ENCODE measurements around the gene FGD4.

The FGD4 gene

GRCh38 chr12:32399370-32400113 is at the start of gene FGD4:
Gene FGD4 (plus strand): TSS chr12:32399558.
- DNase-seq (ENCODE audit: low read depth, low spot score), result no peak

GRCh38 chr12:32353540-32353939 is 45.8 kb upstream of the FGD4 start:
- no peak for DNase-seq (ENCODE audit: low read depth, low spot score)

DNA sequence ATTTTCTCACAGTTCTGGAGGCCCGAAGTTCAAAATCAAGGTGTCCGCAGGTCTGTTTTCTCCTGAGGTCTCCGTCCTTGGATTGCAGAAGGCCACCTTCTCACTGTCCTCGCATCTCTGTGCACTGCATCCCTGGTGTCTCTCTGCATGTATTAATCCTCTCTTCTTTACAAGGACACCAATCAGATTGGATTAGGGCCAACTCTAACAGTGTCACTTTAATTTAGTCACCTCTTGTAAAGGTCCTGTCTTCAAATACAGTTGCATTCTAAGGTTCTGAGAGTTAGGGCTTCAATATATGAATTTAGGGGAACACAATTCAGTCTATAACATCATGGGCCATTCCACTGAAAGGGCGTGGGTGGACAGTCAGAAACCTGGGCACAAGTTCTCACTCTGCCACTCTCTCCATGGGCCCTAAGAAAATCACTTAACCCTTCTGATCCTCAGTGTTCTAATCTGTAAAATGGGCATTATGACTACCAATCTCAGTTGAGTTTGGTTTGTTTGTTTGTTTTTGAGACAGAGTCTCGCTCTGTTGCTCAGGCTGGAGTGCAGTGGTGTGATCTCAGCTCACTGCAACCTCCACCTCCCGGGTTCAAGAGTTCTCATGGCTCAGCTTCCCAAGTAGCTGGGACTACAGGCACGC is 41.6 kb upstream of the FGD4 start:
- no peak for DNase-seq (ENCODE audit: low read depth, low spot score)

DNA sequence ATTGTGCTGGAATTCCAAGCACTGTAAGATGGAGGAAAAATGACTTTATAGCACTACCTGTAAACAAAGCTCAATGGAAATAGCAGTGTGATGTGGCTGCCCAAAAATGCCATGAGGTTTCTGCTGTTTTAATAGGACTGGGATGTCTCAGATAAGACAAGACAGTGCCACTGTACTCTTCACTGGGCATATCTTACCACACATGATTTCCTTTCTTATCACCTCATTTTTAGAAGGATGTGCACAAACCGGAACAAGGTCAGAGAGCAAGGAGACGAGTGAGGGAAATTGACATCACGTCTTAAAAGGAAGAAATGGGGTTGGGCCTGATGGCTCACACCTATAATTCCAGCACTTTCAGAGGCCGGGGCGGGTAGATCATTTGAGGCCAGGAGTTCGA is 38.4 kb upstream of the FGD4 start:
- DNase-seq (ENCODE audit: low read depth, low spot score), result no peak

- no peak for DNase-seq (ENCODE audit: low read depth, low spot score)
Observed at GRCh38 chr12:32362892-32363291, 36.5 kb upstream of the FGD4 start.

DNA sequence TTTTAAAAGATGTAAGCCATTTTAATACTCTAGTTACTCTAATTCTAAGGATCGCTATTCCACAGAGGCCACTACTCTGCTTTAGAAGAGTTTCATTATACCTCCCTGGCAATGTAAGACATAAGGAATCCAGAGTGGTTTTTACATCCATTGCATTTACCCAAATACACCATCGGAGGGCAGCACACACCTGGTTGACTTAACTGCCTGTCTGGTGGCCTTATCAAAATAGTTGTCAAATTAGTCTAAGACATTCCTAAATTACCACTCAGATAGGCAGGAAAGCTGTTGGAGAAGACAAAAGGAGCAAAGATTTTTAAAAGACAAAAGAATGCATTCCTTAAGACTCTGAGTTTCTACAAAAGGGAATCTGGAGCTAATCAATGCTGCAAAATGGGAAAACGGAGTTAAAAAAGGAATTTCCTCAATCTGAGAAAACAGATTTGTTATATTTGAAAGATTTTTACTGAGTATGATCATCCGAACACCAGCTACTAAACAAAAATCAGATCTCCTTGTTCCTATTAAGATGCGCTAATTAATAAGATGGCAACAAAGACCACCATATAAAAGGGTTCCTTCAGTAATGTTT is 33.8 kb upstream of the FGD4 start:
- peak; percentile 29 for DNase-seq (ENCODE audit: low read depth, low spot score)

DNA sequence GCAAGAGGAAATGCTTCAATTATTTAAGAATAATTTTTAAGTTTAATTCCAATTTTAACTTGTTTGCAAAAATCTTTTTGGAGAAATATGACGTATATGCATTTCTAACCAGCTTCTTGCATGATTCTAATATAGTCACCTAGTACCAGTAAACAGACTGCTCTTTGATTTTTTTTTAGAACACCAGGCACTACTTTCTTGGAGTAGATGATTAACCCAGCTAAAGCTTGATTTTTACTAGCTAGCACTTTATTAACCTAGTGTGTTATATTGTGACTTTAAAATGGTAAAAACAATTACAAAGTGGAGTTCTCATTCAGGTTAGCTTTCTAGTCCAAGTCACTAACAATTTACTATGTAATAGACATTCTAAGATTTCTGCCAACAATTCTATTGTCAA is 32.6 kb upstream of the FGD4 start:
- DNase-seq (ENCODE audit: low read depth, low spot score), result no peak

GRCh38 chr12:32367381-32367780 is 32.0 kb upstream of the FGD4 start:
- no peak for DNase-seq (ENCODE audit: low read depth, low spot score)

GRCh38 chr12:32369202-32369601 is 30.2 kb upstream of the FGD4 start:
- no peak for DNase-seq (ENCODE audit: low read depth, low spot score)

- no peak for DNase-seq (ENCODE audit: low read depth, low spot score)
Observed at GRCh38 chr12:32377344-32378055, 21.9 kb upstream of the FGD4 start.

DNA sequence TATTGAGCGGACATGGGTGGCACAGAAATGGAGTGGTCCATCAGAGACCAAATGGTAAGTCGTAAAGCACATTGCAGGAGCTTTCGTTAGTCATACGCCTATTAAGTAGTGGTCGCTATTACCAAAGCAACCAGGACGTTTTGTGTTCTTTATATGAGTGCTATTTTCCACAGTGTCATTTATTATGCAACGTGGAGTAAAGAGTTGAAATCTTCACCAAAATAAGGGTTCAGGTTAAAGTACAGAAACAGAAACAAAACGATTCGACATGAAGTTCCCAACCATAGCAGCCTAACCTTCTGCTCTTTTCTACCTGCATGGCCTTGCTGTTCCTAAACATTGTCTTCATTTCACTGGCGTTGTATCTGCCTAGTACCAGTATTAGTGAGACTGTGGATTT is 20.1 kb upstream of the FGD4 start:
- DNase-seq (ENCODE audit: low read depth, low spot score), result no peak

- no peak for DNase-seq (ENCODE audit: low read depth, low spot score)
Observed at GRCh38 chr12:32379667-32380066, 19.7 kb upstream of the FGD4 start.

- no peak for DNase-seq (ENCODE audit: low read depth, low spot score)
Observed at GRCh38 chr12:32382226-32382625, 17.1 kb upstream of the FGD4 start.

DNA sequence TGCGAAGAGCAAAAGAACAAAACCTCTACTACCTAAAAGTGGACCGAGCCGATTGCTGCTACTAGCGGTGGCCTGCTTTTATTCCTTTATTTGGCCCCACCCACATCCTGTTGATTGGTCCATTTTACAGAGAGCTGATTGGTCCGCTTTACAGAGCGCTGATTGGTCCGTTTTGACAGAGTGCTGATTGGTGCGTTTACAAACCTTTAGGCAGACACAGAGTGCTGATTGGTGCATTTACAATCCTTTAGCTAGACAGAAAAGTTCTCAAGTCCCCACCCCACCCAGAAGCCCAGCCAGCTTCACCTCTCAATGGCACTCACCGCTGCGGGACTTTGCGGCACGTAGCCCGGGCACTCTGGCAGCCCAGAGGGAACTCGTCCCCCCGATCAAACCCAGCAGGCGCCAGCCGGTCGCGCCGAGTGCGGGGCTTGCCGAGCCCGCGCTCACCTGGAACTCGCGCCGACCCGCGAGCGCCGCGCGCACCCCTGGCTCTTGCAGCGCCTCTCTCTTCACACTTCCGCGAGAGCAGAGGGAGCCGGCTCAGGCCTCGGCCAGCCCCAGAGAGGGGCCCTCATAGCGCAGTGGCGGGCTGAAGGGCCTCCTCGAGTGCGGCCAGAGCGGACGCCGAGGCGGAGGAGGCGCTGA is 8.7 kb upstream of the FGD4 start:
- no peak for DNase-seq (ENCODE audit: low read depth, low spot score)

GRCh38 chr12:32395026-32395425 is 4.3 kb upstream of the FGD4 start:
- DNase-seq (ENCODE audit: low read depth, low spot score), result no peak

GRCh38 chr12:32397696-32398095 is 1.7 kb upstream of the FGD4 start:
- DNase-seq (ENCODE audit: low read depth, low spot score), result no peak

DNA sequence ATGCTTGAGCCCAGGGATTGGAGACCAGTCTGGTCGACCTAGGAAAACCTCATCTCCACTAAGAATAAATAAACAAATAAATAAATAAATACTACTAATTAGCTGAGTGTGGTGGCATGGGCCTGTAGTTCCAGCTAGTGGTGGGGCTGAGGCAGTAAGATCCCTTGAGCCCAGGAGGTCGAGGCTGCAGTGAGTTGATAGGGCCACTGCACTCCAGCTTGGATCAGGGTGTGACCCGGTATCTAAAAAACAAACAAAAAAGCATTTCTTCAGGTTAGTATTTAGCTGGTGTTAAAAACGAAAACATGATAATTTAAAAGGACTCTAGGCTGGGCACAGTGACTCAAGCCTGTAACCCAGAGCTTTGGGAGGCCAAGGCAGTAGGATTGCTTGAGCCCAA is 1.2 kb upstream of the FGD4 start:
- DNase-seq (ENCODE audit: low read depth, low spot score), result no peak

- DNase-seq (ENCODE audit: low read depth, low spot score), result no peak
Observed at GRCh38 chr12:32398816-32399369, 465 bp upstream of the FGD4 start.

DNA sequence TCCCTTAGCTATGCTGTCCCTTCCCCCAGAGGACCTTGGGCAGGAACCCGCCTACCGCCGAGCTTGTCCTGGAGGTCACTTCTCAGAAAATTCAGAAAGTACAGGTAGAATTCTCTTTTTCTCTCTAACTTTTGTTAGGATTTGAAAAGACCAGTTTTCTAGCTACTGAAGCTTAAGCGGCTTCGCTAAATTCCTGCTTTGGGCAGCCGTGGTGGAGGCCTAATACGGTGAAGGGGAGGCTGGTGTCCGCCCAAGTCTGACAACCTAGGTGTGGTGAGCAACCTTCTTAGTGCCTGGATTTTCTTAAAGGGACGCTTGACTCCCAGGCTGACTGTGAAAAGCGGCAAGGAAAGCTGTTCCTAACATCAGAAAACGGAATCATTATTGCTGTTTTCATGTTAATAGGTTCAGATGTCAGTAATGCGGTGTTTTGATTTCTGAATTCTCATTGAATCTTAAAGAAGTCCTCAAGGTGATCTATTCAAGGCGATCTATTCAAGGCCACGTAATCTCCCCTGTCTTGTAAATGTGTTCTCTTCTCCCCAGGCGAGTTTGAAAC is 835 bp downstream of the FGD4 start:
- DNase-seq (ENCODE audit: low read depth, low spot score), result no peak

DNA sequence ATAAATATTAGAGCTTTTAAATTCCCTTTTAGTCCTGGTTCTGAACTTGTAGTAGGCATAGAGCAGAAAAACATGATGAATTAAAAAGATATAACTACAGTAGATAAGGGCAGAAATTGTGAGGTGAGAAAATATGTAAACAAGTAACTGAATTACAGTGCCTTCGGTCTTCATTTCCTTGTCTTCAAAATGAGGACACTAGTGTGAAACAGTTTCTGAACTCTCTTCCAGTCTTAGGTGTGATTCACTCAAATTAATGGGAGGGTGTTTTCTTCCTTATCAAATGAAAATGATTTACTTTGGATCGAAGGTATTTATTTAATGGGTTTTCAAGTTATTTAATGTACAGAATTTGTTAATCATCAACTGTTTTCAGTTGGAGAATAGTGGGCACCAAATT is 1.5 kb downstream of the FGD4 start:
- DNase-seq (ENCODE audit: low read depth, low spot score), result no peak

- DNase-seq (ENCODE audit: low read depth, low spot score), result no peak
Observed at GRCh38 chr12:32402170-32402569, 2.8 kb downstream of the FGD4 start.

All from brain pericyte (primary cell).